HG03280 (cell line): ENCODE measurements around the gene MCF2L.
"Not testable (repeated sequence)": the region's sequence is repeated elsewhere in the genome, so short reads cannot be mapped to it uniquely, and the experiment has no call there.

Experiments
- ATAC-seq: cut with Tn5 transposase; IDR thresholded peaks from one replicate; pipeline ENCODE4 v1.9.1; 2021; ENCODE audit warnings: mild to moderate bottlenecking, moderate library complexity; ENCODE audit not compliant: unreplicated experiment

MCF2L gene, protein sequence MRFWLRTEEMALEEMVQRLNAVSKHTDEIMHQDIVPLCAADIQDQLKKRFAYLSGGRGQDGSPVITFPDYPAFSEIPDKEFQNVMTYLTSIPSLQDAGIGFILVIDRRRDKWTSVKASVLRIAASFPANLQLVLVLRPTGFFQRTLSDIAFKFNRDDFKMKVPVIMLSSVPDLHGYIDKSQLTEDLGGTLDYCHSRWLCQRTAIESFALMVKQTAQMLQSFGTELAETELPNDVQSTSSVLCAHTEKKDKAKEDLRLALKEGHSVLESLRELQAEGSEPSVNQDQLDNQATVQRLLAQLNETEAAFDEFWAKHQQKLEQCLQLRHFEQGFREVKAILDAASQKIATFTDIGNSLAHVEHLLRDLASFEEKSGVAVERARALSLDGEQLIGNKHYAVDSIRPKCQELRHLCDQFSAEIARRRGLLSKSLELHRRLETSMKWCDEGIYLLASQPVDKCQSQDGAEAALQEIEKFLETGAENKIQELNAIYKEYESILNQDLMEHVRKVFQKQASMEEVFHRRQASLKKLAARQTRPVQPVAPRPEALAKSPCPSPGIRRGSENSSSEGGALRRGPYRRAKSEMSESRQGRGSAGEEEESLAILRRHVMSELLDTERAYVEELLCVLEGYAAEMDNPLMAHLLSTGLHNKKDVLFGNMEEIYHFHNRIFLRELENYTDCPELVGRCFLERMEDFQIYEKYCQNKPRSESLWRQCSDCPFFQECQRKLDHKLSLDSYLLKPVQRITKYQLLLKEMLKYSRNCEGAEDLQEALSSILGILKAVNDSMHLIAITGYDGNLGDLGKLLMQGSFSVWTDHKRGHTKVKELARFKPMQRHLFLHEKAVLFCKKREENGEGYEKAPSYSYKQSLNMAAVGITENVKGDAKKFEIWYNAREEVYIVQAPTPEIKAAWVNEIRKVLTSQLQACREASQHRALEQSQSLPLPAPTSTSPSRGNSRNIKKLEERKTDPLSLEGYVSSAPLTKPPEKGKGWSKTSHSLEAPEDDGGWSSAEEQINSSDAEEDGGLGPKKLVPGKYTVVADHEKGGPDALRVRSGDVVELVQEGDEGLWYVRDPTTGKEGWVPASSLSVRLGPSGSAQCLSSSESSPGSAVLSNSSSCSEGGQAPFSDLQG

DNA sequence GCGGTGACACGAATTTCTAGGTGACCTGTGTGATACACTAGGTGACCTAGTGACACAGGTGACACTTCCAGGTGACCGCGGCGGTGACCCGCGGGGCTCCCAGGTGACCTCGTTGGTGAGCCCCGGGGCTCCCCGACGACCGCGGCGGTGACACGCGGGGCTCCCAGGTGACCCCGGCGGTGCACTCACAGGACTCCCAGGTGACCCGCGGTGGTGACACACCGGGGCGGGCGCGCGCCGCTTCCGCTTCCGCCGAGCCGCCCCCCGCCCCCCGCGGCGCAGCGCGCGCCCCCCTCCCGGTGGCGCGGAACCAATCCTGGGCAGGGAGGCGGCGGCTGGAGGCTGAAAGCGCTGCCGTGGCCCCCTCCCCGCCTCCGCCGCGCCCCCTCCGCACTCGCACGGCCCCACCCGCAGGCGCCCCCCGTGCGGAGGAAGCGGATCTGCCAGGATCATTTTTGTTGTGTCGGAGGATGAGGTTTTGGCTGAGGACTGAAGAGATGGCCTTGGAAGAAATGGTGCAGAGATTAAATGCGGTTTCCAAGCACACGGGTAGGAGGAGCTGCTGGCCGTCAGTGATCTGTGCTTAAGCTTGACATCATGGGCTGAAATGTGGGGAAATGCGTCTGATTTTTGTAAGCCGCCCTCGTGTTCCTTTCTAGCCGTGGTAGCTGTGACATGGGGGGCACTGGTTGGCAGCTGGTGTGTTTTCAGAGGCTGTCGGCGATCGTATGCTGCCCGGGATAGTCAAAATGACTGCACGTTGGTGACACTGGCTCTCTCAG lies at the start of gene MCF2L:
Gene MCF2L (plus strand): TSS at position 305 of the 782 bp plus-strand sequence. CDS start 166 bp downstream, at position 471.
- no peak for ATAC-seq

DNA sequence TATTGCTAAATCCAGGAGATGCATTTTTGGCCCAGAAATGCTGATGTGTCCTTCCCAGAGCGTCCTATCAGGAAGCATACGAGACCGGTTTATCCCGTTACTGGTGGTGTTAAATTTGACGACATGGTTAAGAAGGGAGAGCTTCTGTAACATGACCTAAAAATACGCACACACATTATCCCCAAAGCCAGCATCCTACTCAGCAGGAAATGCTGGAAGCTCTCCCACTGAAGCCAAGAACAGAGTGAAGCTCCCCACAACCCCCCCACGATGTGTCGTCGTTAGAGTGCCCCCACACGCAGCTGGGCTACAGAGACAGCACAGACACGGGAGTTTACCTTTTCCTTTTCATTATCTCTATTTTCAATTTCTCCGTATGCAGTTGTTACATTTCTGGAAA lies 45.1 kb upstream of the MCF2L start:
- no peak for ATAC-seq

DNA sequence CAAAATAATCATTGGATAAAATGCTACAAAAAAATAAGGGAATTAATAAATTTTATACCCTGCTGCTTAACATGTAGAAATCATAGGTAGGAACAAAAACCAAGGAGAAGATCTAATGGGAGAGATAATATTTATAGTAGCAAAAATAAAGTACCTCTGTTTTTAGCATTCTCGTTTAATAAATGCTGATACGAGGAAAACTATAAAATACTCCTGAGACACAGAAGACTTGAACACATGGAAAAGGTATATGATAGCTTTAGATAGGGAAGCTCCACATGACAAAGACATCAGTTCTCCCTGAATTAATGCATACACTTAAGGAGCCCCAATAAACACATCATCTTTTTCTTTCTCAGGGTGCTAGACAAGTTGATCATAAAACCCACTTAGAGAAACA lies 44.6 kb upstream of the MCF2L start:
- no peak for ATAC-seq

DNA sequence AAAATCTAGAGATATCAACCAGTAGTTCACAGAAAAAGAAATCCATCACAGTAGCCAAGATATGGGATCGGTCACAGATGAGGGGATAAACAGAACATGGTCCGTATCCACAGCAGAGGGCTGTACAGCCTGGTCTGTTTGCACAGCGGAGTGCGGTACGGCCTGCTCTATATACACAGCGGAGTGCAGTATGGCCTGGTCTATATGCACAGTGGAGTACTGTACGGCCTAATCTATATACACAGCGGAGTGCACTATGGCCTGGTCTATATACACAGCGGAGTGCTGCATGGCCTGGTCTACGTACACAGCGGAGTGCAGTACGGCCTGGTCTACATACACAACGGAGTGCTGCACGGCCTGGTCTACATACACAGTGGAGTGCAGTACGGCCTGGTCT lies 43.0 kb upstream of the MCF2L start:
- no peak for ATAC-seq

DNA sequence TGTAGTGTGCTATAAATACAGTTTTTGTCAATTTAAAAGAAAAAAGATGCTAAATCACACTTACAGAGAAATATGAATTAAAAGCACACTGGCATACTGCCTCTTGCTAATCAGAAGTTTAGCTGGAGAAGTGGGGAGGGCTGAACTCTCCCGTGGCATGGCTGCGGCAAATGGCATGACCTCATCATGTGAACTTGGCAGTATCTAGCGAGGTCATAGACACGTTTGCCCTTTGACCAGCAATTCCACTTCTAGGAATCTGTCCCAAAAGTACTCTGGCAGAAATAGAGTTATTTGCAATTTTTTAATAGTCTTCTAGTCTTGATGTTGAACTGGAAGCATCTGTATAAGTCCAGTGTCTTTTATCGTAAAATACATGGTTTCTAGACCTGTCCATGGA lies 42.0 kb upstream of the MCF2L start:
- ATAC-seq, result no peak

GRCh38 chr13:112928020-112928971 lies 40.7 kb upstream of the MCF2L start:
- ATAC-seq, result no peak

GRCh38 chr13:112928972-112929782 lies 39.8 kb upstream of the MCF2L start:
- ATAC-seq, result no peak

DNA sequence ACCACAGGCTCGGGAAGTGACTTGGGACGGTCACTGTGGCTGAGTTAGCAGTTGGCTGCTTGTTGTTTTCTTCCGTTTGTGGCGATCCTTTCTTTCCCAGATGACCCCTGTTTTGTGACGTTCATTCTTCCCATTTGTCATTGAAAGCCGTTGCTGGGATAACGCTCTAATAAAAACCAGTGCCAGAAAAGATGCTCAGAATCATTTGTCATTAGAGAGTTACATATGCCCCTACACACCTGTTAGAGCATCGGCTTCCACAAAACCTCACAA lies 39.3 kb upstream of the MCF2L start:
- no peak for ATAC-seq

GRCh38 chr13:112930192-112930591 lies 38.8 kb upstream of the MCF2L start:
- ATAC-seq, result no peak

- ATAC-seq, result no peak
These were observed 37.7 kb upstream of the MCF2L start for GRCh38 chr13:112931028-112931934.

- no peak for ATAC-seq
These were observed 36.0 kb upstream of the MCF2L start for GRCh38 chr13:112932971-112933370.

- no peak for ATAC-seq
These were observed 35.4 kb upstream of the MCF2L start for GRCh38 chr13:112933649-112934048.

DNA sequence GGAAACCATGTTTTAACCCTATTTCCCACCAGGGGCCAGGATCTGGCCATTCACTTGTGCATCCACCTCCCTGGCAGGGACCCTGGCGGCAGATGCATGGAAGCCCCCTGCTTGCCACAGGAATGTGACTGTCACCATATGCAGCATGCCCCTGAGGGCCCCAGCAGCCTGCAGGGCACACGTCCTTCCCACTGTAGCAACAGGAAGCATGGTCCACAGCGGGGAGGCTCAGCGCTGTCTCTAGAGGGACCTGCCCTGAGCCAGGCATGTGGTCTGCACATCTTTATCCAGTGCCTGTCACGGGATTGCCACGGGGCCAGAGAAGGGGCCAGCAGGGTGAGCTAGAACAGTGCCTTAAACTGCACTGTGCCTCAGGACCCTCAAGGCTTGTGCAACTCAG lies 34.9 kb upstream of the MCF2L start:
- no peak for ATAC-seq

- ATAC-seq, result no peak
These were observed 30.3 kb upstream of the MCF2L start for GRCh38 chr13:112938680-112939079.

DNA sequence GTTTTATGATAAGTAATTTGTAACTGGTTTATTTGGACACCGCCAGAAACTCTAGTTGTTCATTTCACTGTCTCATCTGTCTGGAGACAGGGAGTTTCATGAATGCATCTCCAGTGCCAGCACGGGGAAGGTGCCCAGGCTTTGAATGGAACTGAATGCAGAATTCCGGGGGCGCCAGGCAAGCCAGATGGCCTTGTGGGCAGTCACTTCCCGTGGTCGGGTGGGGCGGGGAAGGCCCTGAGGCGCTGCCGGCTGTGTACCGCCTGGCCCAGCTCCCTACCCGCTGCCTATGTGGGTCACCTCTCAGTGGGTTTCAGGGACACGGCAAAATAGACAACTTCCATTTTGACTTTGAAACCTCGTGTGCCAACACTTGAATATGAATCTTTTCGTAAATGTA lies 28.8 kb upstream of the MCF2L start:
- no peak for ATAC-seq

GRCh38 chr13:112941349-112941748 lies 27.7 kb upstream of the MCF2L start:
- no peak for ATAC-seq

- not testable (repeated sequence) for ATAC-seq
These were observed 27.2 kb upstream of the MCF2L start for GRCh38 chr13:112941765-112942164.
